ENCODE measurements around the gene SGCD. TPM values are rescaled to one million over a fixed set of nuclear protein-coding genes. Genes with fewer than 3 reads are reported as not detected.

SGCD gene
- total RNA-seq, 8 experiments from 2014 or later = 0.29 to 56.2 (median 7.9) TPM

DNA sequence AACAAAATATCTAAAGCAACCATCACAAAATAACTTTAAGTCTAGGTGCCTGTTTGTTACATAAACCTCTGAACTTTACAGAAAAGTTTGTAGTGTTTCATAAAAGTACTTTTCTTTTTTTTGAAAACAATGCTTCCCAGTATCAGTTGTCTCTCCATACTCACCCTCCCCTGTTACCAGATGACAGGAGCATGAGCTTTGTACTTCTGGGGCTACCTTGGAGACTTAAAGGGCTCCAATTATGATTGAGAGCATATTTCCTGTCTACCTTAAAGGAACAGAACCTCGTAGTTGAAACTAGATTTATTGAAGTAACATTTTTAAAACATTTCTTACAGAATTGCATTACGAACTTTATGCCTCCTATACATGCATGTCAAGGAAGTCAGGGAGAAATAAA lies 467.7 kb downstream of the SGCD start:
- Histone ChIP-seq H3K27ac (no peak overlapping the region), H3K4me3 (no peak overlapping the region), H3K4me1 (replicated peaks in 1 of 2) (no peaks in the 10 kb centered on the region)
- in situ Hi-C loops (cut with MboI; ENCODE audit: low pct_unique_long_range_greater_than_20kb in 2 of 9, low sequenced_read_pairs in 9 of 9, unreplicated experiment in 9 of 9) = no loop called here
- WGBS, 10 experiments = 15 to 82% (median 53%) methylated on average over 1 to 2 of the region's 2 CpGs; no CpG with 5 or more reads in 1 of the 10 experiments
- ATAC-seq (replicated peaks in 6 of 8) = no peak

GRCh38 chr5:156798201-156798600 lies 471.2 kb downstream of the SGCD start:
- Histone ChIP-seq H3K4me3 (no peak overlapping the region), H3K4me1 (replicated peaks in 1 of 2) (peaks cover 9% of the 10 kb centered on the region in 2 donors), H3K27ac (no peak overlapping the region)
- ATAC-seq (replicated peaks in 6 of 8) = no peak
- in situ Hi-C loops (cut with MboI; ENCODE audit: low pct_unique_long_range_greater_than_20kb in 2 of 9, low sequenced_read_pairs in 9 of 9, unreplicated experiment in 9 of 9) = no loop called here
- WGBS, 10 experiments = 20 to 100% (median 43%) methylated on average over 1 of the region's 1 CpG; no CpG with 5 or more reads in 6 of the 10 experiments

- 29 to 80% (median 63%) methylated on average over 1 of the region's 1 CpG; no CpG with 5 or more reads in 3 of the 10 experiments for WGBS, 10 experiments
- no peak for ATAC-seq (replicated peaks in 6 of 8)
These were observed 472.2 kb downstream of the SGCD start for GRCh38 chr5:156799171-156799570.

DNA sequence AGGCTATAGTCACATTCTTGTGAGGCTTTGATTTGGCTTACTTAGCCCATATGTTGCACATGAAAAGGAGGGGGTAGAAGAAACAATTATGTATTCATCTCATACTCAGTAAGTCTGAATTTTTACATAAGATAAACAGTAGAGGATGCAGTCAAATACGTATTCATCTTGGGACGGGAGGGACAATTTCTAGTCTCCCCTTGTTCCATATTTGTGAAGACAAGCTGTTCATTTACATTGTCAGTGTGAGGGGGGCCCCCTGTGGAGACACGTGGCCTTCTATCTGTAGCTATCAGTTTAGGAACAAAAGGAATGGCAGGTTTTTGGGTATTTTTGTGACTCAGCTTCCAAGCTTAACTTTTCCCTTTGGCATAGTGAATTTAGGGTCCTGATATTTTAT lies 474.0 kb downstream of the SGCD start:
- WGBS, 10 experiments = 0 to 37% (median 15%) methylated on average over 1 to 3 of the region's 3 CpGs; no CpG with 5 or more reads in 1 of the 10 experiments
- in situ Hi-C loops (cut with MboI; ENCODE audit: low pct_unique_long_range_greater_than_20kb in 2 of 9, low sequenced_read_pairs in 9 of 9, unreplicated experiment in 9 of 9) = loop anchor here in 4 of 9 experiments (25.0 kb wide), 3 partner anchors 464 to 864 kb away; partner anchors contain the start of gene SGCD (in 2 of the 4)
- Histone ChIP-seq H3K27ac (no peak overlapping the region), H3K4me3 (no peak overlapping the region), H3K4me1 (replicated peaks in 1 of 2) (peaks cover 9% of the 10 kb centered on the region in 2 donors)
- peak in 4 of 8 experiments; percentile 29 to 83 (median 40) for ATAC-seq (replicated peaks in 6 of 8)

More at GRCh38 chr5:156799171-156799570, 472.2 kb downstream of the SGCD start:
- in situ Hi-C loops (cut with MboI; ENCODE audit: low pct_unique_long_range_greater_than_20kb in 2 of 9, low sequenced_read_pairs in 9 of 9, unreplicated experiment in 9 of 9) = no loop called here
- Histone ChIP-seq H3K27ac (no peak overlapping the region), H3K4me3 (no peak overlapping the region), H3K4me1 (replicated peaks in 1 of 2) (peaks cover 9% of the 10 kb centered on the region in 2 donors)

DNA sequence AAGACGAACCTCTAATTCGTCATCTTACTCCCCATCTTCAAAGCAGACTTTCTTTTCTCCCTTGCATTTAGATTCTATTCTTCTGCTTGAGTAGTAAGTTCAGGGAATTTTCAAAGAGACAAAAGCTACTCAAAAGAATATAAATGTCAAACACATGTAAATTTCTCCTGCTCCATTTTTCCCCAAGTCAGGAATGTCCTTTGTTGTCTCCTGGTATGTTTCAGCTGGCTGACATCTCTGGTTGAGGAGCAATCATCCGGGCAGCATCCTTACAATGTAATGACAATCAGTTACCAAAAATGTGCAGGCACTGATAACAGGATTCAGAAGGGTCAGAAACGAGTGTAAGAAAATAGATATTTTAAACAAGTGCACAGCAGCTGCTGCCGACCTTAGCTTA lies 475.5 kb downstream of the SGCD start:
- Histone ChIP-seq H3K4me3 (no peak overlapping the region), H3K27ac (no peak overlapping the region), H3K4me1 (replicated peaks in 1 of 2) (peaks cover 9% of the 10 kb centered on the region in 2 donors)
- WGBS, 10 experiments = 0 to 93% (median 25%) methylated on average over 3 to 5 of the region's 5 CpGs; no CpG with 5 or more reads in 1 of the 10 experiments
- peak in 1 of 8 experiments; percentile 26 for ATAC-seq (replicated peaks in 6 of 8)
- in situ Hi-C loops (cut with MboI; ENCODE audit: low pct_unique_long_range_greater_than_20kb in 2 of 9, low sequenced_read_pairs in 9 of 9, unreplicated experiment in 9 of 9) = loop anchor here in 4 of 9 experiments (25.0 kb wide), 3 partner anchors 465 to 865 kb away; partner anchors contain the start of gene SGCD (in 2 of the 4)

DNA sequence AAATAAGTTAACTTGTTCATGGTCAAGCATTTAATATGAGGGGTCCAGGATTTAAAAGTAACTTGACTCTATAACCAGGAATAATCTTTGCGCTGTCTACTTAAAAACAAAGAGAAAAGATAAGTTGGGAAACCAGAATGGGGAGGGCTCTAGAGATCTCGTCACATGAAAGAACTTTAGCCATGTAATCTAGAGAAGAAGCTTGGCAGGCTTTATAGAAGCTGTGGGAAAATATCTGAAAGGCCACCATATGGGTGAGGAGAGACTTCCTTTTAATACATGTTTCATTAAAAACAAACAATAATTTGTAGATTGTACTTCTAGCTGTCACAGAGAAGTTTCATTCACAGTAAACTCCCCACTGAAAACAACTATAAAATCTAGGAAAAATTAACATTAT lies 476.4 kb downstream of the SGCD start:
- Histone ChIP-seq H3K27ac (no peak overlapping the region), H3K4me3 (no peak overlapping the region), H3K4me1 (replicated peaks in 1 of 2) (peaks cover 9% of the 10 kb centered on the region in 2 donors)
- WGBS, 10 experiments = 32 to 100% (median 86%) methylated on average over 1 to 2 of the region's 2 CpGs
- in situ Hi-C loops (cut with MboI; ENCODE audit: low pct_unique_long_range_greater_than_20kb in 2 of 9, low sequenced_read_pairs in 9 of 9, unreplicated experiment in 9 of 9) = loop anchor here in 4 of 9 experiments (25.0 kb wide), 3 partner anchors 466 to 866 kb away; partner anchors contain the start of gene SGCD (in 2 of the 4)
- no peak for ATAC-seq (replicated peaks in 6 of 8)

DNA sequence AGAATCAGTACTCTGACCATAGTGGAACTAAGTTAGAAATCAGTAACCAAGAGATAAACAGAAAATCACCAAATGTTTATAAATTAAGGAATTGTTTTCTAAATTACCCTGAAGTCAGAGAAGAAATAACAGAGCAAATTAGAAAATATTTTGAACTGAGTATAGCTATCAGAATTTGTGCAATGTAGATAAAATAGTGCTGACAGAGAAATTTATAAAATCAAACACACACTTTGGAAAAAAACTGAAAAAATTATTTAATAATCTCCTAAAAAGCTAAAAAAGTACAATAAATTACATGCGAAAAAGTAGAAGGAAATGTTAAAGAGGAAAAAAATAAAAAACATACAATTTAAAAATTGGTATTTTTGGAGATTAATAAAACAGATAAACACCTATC lies 486.0 kb downstream of the SGCD start:
- Histone ChIP-seq H3K4me3 (no peak overlapping the region), H3K4me1 (replicated peaks in 1 of 2) (no peaks in the 10 kb centered on the region), H3K27ac (no peak overlapping the region)
- no peak for ATAC-seq (replicated peaks in 6 of 8)
- in situ Hi-C loops (cut with MboI; ENCODE audit: low pct_unique_long_range_greater_than_20kb in 2 of 9, low sequenced_read_pairs in 9 of 9, unreplicated experiment in 9 of 9) = loop anchor here in 4 of 9 experiments (25.0 kb wide), 3 partner anchors 476 to 876 kb away; partner anchors contain the start of gene SGCD (in 2 of the 4)
- 91 to 100% (median 96%) methylated on average over 1 of the region's 1 CpG; no CpG with 5 or more reads in 1 of the 10 experiments for WGBS, 10 experiments

DNA sequence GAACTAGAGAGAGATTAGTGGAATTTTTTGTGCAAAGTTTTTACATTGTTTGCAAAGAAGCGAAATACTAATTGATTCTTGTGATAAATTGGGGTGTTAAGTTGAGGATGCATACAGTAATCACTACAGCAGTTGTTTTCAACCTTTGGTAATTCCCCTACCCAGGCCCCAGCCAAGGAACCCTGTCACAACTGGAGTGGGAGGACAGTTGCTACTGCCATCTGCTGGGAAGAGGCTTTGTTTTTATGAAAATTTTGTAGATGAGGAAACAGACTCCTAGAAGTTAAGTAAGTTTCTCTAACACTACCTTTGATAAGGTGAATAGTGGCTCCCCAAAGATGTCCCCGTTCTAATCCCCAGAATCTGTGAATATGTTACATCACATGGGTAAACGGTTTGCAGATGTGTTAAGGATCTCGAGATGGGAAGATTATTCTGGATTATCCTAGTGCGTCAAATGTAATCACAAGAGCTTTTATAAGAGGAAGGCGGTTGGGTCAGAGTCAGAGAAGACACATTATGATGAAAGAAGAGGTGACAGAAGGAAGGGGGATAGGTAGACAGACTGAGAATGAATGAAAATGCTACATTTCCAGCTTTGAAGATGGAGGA lies 489.1 kb downstream of the SGCD start:
- Histone ChIP-seq H3K4me1 (replicated peaks in 1 of 2) (no peaks in the 10 kb centered on the region), H3K27ac (no peak overlapping the region), H3K4me3 (no peak overlapping the region)
- ATAC-seq (replicated peaks in 6 of 8) = peak in 3 of 8 experiments; percentile 44 to 56 (median 53)
- 16 to 92% (median 70%) methylated on average over 1 to 5 of the region's 6 CpGs; no CpG with 5 or more reads in 1 of the 10 experiments for WGBS, 10 experiments
- in situ Hi-C loops (cut with MboI; ENCODE audit: low pct_unique_long_range_greater_than_20kb in 2 of 9, low sequenced_read_pairs in 9 of 9, unreplicated experiment in 9 of 9) = loop anchor here in 4 of 9 experiments (25.0 kb wide), 3 partner anchors 479 to 879 kb away; partner anchors contain the start of gene SGCD (in 2 of the 4)

Measured in motor neuron (in vitro differentiated cells).